ENCODE measurements around the gene IQSEC1.

IQSEC1 gene

GRCh38 chr3:12911881-12912415, 161.3 kb downstream of the IQSEC1 start:
- no peak for DNase-seq (ENCODE audit: extremely low read depth, low read depth)

DNA sequence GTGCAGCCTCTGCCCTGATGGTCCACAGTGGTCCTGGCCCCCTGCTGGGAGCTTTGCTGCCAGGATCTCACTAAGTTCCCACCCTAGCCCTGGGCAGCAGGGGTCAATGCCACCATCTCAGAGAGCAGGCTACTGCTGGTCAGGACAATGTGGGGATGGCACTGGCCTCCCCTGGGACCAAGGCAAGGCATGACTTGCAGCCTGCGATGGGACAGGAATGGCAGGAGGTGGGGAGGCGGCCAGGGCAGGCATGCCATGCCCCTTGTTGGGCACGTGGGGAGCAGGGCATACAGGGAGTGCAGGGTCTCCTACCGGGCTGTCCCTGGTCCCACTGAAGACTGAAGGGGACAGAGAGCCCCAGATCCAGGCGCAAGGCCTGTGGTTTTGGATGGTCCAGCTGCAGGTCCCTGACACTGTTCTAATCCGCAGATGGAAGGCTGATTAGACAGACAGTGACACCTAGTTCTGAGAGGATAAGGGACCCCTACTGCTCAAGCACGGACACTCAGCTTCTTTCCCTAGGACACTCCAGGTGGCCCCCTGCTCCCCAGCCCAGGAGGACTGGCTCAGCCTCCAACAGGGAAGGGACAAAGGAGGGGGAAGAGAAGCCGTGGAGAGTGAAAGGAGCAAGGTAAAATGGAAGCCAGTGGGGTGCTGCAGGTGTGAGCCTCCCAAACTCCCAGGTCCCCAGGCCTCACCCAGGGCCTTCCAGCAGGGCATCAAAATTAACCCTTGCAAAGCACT, 162.7 kb downstream of the IQSEC1 start:
- TF ChIP-seq, protein P1, sequence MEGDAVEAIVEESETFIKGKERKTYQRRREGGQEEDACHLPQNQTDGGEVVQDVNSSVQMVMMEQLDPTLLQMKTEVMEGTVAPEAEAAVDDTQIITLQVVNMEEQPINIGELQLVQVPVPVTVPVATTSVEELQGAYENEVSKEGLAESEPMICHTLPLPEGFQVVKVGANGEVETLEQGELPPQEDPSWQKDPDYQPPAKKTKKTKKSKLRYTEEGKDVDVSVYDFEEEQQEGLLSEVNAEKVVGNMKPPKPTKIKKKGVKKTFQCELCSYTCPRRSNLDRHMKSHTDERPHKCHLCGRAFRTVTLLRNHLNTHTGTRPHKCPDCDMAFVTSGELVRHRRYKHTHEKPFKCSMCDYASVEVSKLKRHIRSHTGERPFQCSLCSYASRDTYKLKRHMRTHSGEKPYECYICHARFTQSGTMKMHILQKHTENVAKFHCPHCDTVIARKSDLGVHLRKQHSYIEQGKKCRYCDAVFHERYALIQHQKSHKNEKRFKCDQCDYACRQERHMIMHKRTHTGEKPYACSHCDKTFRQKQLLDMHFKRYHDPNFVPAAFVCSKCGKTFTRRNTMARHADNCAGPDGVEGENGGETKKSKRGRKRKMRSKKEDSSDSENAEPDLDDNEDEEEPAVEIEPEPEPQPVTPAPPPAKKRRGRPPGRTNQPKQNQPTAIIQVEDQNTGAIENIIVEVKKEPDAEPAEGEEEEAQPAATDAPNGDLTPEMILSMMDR (IDR thresholded peaks at IDR 0.05; ENCODE audit: low read depth, low read length): no peak
- DNase-seq (ENCODE audit: extremely low read depth, low read depth): no peak

More at GRCh38 chr3:12911881-12912415, 161.3 kb downstream of the IQSEC1 start:
- TF ChIP-seq, protein P1 (IDR thresholded peaks at IDR 0.05; ENCODE audit: low read depth, low read length): no peak

- no peak for DNase-seq (ENCODE audit: extremely low read depth, low read depth)
- TF ChIP-seq, protein P1 (IDR thresholded peaks at IDR 0.05; ENCODE audit: low read depth, low read length): no peak
Measured at GRCh38 chr3:12909710-12910109, 163.5 kb downstream of the IQSEC1 start.

DNA sequence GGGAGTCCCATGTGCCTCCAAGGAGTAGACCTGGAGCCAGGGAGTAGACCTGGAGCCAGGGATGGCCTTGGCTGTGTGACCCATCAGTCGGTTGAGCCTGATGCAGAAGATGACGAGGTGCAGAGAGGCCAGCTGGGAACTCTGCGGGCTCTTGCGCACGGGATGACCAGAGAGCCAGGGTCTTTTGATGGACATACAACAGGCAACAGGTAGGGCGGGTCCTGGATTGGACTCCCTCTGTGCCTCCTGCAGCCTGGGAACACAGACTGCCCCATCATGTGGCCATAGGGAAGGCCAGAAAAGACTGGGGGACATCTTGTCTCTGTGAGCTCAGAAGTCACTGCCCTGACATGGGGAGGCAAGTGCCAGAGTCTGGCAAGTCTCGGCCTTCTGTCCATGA, 164.4 kb downstream of the IQSEC1 start:
- TF ChIP-seq, protein P1 (IDR thresholded peaks at IDR 0.05; ENCODE audit: low read depth, low read length): no peak
- DNase-seq (ENCODE audit: extremely low read depth, low read depth): no peak

GRCh38 chr3:12908136-12908730, 165.0 kb downstream of the IQSEC1 start:
- TF ChIP-seq, protein P1 (IDR thresholded peaks at IDR 0.05; ENCODE audit: low read depth, low read length): no peak
- DNase-seq (ENCODE audit: extremely low read depth, low read depth): no peak

- TF ChIP-seq, protein P1 (IDR thresholded peaks at IDR 0.05; ENCODE audit: low read depth, low read length): no peak
- DNase-seq (ENCODE audit: extremely low read depth, low read depth): no peak
Measured at GRCh38 chr3:12907729-12908128, 165.5 kb downstream of the IQSEC1 start.

GRCh38 chr3:12907296-12907695, 165.9 kb downstream of the IQSEC1 start:
- no peak for DNase-seq (ENCODE audit: extremely low read depth, low read depth)
- TF ChIP-seq, protein P1 (IDR thresholded peaks at IDR 0.05; ENCODE audit: low read depth, low read length): no peak

Data from AG09319 (cell line).